NCI-H2081 treated with DMSO at 0.1 percent for 48 hours (cell line): Measurements from ENCODE around the gene PXN.
"Not testable (repeated sequence)": the region's sequence is repeated elsewhere in the genome, so short reads cannot be mapped to it uniquely, and the experiment has no call there.

Experiments used
- DNase-seq: peaks from one replicate; lab custom pipeline; 2025; lab: John Stamatoyannopoulos, UW

PXN gene

GRCh38 chr12:120209851-120210250, 55.7 kb downstream of the PXN start:
- no peak for DNase-seq

DNA sequence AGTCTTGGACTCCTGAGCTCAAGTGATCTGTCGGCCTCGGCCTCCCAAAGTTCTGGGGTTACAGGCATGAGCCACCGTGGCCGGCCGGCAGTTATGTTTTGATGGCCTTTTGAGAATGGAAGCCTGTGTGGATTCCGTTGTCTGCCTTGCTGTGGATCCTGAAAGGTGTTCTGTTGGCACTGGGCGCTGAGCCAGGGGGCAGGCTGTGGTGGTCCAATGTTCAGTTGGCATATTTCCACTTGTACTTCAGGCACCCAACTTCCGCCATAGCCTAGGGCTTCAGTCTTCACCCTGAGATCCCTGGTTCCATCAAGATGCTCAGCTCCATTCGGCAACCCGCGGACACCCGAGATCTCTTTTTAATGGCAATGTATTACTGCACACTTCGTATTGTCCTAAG, 58.3 kb downstream of the PXN start:
- no peak for DNase-seq

- not testable (repeated sequence) for DNase-seq
Observed at GRCh38 chr12:120206781-120207180, 58.7 kb downstream of the PXN start.

GRCh38 chr12:120206228-120206627, 59.3 kb downstream of the PXN start:
- DNase-seq: no peak

DNA sequence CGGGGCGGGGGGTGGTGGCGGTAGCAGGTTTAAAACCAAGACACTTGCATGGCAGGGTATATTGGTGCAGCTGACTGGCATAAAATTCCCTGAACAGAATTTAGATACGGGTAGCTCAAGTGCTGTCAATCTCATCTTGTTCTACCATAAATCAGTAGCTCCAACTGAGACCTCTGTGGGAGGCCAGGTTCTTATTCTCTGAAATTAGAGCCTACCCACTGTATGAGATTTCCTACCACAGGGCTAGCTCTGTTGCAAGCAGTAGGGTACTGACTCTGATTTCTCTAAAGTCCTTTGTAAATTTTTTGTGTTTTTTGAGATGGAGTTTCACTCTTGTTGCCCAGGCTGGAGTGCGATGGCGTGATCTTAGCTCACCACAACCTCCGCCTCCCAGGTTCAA, 61.4 kb downstream of the PXN start:
- no peak for DNase-seq

GRCh38 chr12:120200364-120200800, 65.1 kb downstream of the PXN start:
- no peak for DNase-seq

DNA sequence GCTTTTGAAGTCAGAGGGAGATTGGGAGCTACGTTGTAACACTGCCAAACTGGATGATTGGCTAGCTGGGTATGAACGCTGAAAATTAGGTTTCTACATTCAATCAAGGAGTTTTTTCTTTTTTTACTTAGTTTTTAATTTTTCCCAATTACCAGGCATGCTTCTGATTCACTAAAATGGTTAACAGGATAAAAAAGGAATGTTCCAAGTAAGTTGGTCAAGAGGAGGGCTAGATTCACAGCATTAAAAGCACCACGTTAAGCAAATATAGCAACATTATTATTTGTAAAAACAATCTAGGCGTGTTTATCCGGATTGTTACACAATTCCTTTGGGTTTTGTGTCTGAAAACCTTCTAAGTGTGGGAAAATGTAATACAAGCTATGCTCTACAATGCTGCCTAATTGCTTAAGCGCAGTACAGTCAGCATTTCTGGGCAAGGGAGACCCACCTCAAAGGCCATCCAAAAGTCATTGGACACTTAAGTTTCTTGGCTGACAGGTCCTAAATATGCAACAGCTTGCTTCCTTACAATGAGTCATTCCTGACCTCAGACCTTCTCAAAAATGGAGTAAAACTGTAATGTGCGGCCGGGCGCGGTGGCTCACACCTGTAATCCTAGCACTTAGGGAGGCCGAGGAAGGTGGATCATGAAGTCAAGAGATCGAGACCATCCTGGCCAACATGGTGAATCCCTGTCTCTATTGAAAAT, 65.8 kb downstream of the PXN start:
- no peak for DNase-seq

DNA sequence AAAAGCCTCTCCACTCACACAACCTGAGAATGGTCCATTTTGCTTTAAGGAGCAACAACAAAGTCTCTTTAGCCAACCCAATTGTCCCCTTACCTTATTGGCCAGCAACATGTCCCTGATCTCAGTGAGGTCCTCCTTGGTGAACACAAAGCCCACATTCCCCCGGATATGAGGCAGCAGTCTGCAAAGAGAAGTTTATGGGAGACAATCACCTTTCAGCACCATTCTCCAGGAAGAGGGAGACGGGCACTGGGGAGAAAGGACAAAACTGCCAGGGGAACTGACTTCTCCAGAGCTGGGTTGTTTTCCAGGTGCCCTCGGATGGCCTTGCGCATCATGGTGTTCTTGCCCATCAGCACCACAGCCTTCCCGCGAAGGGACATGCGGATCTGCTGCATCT, 66.5 kb downstream of the PXN start:
- no peak for DNase-seq

- no peak for DNase-seq
Observed at GRCh38 chr12:120197542-120197887, 68.0 kb downstream of the PXN start.

GRCh38 chr12:120196817-120197541, 68.6 kb downstream of the PXN start:
- DNase-seq: not testable (repeated sequence)

DNA sequence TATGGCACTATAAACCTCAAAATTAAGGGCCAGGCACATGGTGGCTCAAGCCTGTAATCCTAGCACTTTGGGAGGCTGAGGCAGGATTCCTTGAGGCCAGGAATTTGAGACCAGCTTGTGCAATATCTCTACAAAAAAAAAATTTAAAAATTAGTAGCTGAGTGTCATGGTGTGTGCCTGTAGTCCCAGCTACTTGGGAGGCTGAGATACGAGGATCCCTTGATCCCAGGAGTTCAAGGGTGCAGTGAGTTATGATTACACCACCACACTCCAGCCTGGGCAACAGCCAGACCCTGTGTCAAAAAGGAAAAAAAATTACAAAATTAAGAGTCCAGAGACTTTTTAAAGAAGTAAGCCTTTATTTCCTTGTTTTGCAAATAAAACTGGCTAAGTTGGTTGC, 69.2 kb downstream of the PXN start:
- DNase-seq: no peak

DNA sequence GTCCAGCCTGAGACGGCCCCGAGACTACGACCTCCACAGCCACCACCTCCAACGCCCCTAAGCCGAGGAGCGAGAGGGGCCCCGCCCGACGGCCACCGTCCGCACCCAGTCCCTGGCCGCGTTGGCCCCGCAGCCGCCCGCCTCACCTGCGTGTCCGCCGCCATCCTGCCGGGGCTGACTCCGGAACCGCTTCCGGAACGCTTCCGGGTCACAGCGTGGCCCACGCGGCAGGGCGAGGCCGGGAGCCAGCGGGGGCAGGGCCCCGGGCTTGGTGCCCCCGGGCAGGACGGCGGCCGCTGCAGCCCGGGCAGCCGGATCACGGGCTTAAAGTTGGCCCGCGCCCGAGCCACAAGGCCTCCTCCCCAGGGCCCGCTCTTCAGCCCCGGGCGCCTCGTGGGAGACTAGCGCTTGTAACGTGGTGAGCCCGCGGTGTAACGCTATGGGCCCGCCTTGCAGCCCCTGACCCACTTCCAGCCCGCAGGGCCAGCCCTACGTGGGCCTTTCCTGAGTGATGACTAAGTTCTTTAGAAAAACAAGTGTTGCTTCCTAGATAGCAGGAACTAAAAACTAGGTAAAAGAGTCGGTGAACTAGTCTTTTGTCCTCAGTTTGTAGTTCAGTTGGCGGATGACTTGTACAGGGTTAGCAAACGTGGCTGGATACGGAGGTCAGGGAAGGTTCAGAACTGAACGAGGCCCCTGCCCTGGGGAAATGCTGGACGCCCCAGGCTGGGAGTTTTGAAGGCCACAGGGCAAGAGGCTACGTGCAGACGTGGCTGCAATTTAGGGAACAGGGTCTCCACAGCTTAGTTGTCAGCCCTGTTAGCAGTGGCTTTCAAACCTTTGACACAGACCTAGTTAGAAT, 70.8 kb downstream of the PXN start, which contains the start of gene GCN1:
TSS of gene GCN1 (minus strand) at position 182 of the 862 bp plus-strand sequence. CDS start at position 164, 18 bp downstream.
- DNase-seq: no peak

GRCh38 chr12:120194226-120194533, 71.3 kb downstream of the PXN start:
- no peak for DNase-seq

GRCh38 chr12:120193286-120193685, 72.2 kb downstream of the PXN start:
- not testable (repeated sequence) for DNase-seq

DNA sequence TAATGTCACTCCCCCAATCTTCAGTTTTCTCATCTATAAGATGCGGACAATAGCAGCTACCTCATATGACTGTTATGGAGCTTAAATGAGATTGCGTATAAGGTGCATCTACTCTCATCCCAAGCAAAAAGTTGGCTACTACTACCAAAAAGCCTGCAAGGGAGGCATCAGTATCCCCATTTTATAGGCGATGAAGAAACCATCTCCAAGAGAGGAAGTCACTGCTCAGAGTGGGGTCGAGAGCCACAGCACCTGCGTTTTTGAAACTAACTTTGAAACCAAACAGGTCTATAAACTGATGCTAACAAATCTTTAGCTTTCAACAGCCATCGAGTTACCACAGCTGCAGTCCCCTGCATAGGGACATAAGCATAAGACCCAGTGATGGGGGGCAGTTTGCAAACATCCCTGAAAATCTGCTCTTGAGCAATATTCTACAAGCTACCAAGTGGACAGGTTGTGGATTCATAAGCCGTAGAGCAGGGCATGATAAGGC, 74.5 kb downstream of the PXN start:
- no peak for DNase-seq

GRCh38 chr12:120190386-120190785, 75.1 kb downstream of the PXN start:
- DNase-seq: no peak

DNA sequence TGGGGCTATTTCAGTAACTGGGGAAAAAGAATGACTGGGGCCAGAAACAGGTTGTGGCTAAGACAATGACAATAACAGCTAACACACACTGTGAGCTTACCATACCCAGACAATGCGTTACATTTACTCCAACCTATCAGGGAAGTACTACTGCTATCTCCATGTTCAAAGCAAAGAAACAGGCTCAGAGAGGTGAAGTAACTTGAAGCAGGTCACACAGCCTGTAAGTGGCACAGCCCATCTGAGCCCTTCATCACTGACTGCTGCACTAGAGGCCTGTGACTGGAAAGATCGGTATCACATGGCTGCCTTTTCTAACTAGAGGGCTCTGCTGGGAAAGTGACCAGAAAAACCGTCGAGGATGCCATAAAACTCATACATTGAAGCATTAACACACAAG, 78.9 kb downstream of the PXN start:
- DNase-seq: no peak

GRCh38 chr12:120183211-120183631, 82.3 kb downstream of the PXN start:
- no peak for DNase-seq

GRCh38 chr12:120181991-120182631, 83.4 kb downstream of the PXN start:
- no peak for DNase-seq

- no peak for DNase-seq
Observed at GRCh38 chr12:120180975-120181374, 84.6 kb downstream of the PXN start.

- no peak for DNase-seq
Observed at GRCh38 chr12:120175537-120175936, 90.0 kb downstream of the PXN start.

- DNase-seq: no peak
Observed at GRCh38 chr12:120175062-120175461, 90.5 kb downstream of the PXN start.
